MCF 10A (cell line): ENCODE measurements around the gene FTCD. TPM values are rescaled to one million over a fixed set of nuclear protein-coding genes. Genes with fewer than 3 reads are reported as not detected.

Experiments used
- BruUV-seq: library from RNA; stranded (reverse); fragments of 400-500 nt; replicated peaks from 2 replicates; lab custom pipeline; 2021; lab: Mats Ljungman, UMichigan
- CTCF ChIA-PET: fragments of 300-600 bp; sonication (Branson Sonifier 250); formaldehyde crosslinking; extraction: SDS; loops from one replicate; lab custom pipeline; 2021; ENCODE audit warnings: antibody characterized with exemption, inconsistent platforms; lab: Yijun Ruan, JAX
- POLR2A ChIA-PET: fragments of 300-600, 350-650 bp; sonication (Branson Sonifier 250); formaldehyde crosslinking; extraction: SDS; loops from one replicate; lab custom pipeline; 2020; ENCODE audit warnings: antibody characterized with exemption, inconsistent platforms; lab: Yijun Ruan, JAX
- DNase-seq: peaks from one replicate; pipeline ENCODE4 v3.0.0-alpha.2; 2018; ENCODE audit not compliant: unreplicated experiment
- H3K27ac Mint-ChIP-seq: one replicate; pipeline ENCODE4 v1.8.0; 2022; ENCODE audit warnings: mild to moderate bottlenecking, low read depth, mixed read lengths; ENCODE audit not compliant: unreplicated experiment
- H3K27me3 Mint-ChIP-seq: one replicate; pipeline ENCODE4 v1.8.0; 2022; ENCODE audit warnings: mixed read lengths; ENCODE audit not compliant: insufficient read depth, unreplicated experiment
- H3K36me3 Mint-ChIP-seq: one replicate; pipeline ENCODE4 v1.8.0; 2022; ENCODE audit warnings: mild to moderate bottlenecking, moderate library complexity, mixed read lengths; ENCODE audit not compliant: insufficient read depth, unreplicated experiment
- H3K4me1 Mint-ChIP-seq: one replicate; pipeline ENCODE4 v1.8.0; 2022; ENCODE audit warnings: mixed read lengths; ENCODE audit not compliant: insufficient read depth, unreplicated experiment
- H3K4me3 Mint-ChIP-seq: one replicate; pipeline ENCODE4 v1.8.0; 2022; ENCODE audit warnings: mild to moderate bottlenecking, moderate library complexity, mixed read lengths; ENCODE audit not compliant: unreplicated experiment
- H3K9me3 Mint-ChIP-seq: one replicate; pipeline ENCODE4 v1.8.0; 2022; ENCODE audit warnings: mixed read lengths; ENCODE audit not compliant: unreplicated experiment
- intact Hi-C: fragments of 100-400 bp; cut with micrococcal nuclease; formaldehyde crosslinking; loops from 2 replicates; pipeline ENCODE4 v1.14.1; 2022
- total RNA-seq: library from RNA; stranded (reverse); gene quantifications from 2 replicates; pipeline ENCODE4 v1.2.3, GENCODE V29; 2022
- TF ChIP-seq, protein P1 (sequence below): fragments of 200-600 bp; IDR thresholded peaks from one replicate; pipeline ENCODE4 v1.8.0; 2022; ENCODE audit warnings: antibody characterized with exemption, mild to moderate bottlenecking; ENCODE audit not compliant: unreplicated experiment

FTCD gene
- total RNA-seq, 1 experiment from 2014 or later, result not detected

DNA sequence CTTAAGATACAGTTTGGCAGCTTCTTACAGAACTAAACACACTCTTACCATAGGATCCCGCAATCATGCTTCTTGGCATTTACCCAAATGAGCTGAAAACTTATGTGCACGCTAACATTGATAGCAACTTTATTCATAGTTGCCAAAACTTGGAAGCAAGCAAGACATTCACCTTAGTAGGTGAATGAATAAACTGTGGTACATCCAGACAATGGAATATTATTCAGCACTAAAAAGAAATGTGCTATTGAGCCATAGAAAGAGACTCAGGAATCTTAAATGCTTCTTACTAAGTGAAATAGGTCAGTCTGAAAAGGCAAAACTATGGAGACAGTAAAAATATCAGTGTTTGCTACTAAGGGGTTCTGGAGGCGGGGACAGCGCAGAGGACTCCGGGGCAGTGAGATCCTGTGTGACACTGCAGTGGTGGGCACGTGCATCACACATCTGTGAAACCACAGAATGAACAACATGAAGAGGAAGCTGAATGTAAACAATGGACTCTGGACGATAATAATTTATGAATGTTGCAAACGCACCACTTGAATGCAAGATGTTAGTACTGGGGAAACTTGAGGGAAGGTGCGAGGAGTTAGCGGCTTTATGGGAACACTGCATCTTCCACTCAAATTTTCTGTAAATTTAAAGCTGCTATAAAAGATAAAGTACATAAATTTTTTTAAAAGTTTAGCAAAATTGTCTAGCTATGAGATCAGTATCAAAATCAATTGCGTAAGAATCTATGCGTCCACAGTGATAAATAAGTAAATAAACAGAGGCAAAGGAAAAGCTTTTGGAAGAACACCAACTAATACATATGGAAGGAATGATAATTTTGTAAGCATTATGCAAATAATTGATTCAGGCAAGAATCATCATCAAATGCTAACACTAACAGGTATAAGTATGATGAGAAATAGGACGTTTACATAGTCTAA lies 44.3 kb upstream of the FTCD start:
- H3K36me3 Mint-ChIP-seq, result peaks cover 81% of the 10 kb centered on the region
- no peak overlapping the region for H3K4me3 Mint-ChIP-seq
- no TSS peak for BruUV-seq
- H3K27ac Mint-ChIP-seq, result no peak overlapping the region
- TF ChIP-seq, protein P1, sequence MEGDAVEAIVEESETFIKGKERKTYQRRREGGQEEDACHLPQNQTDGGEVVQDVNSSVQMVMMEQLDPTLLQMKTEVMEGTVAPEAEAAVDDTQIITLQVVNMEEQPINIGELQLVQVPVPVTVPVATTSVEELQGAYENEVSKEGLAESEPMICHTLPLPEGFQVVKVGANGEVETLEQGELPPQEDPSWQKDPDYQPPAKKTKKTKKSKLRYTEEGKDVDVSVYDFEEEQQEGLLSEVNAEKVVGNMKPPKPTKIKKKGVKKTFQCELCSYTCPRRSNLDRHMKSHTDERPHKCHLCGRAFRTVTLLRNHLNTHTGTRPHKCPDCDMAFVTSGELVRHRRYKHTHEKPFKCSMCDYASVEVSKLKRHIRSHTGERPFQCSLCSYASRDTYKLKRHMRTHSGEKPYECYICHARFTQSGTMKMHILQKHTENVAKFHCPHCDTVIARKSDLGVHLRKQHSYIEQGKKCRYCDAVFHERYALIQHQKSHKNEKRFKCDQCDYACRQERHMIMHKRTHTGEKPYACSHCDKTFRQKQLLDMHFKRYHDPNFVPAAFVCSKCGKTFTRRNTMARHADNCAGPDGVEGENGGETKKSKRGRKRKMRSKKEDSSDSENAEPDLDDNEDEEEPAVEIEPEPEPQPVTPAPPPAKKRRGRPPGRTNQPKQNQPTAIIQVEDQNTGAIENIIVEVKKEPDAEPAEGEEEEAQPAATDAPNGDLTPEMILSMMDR, result no peak
- no peaks in the 10 kb centered on the region for H3K4me1 Mint-ChIP-seq
- H3K9me3 Mint-ChIP-seq, result no peaks in the 10 kb centered on the region
- intact Hi-C loops, result no loop called here
- no peak for DNase-seq
- ChIA-PET CTCF (no interaction called here), POLR2A (interaction anchor here (0.6 to 0.7 kb wide), 2 partner anchors 33 to 37 kb away, joined by 3 read pairs; no protein-coding TSS in a partner anchor)
- H3K27me3 Mint-ChIP-seq, result no peaks in the 10 kb centered on the region

DNA sequence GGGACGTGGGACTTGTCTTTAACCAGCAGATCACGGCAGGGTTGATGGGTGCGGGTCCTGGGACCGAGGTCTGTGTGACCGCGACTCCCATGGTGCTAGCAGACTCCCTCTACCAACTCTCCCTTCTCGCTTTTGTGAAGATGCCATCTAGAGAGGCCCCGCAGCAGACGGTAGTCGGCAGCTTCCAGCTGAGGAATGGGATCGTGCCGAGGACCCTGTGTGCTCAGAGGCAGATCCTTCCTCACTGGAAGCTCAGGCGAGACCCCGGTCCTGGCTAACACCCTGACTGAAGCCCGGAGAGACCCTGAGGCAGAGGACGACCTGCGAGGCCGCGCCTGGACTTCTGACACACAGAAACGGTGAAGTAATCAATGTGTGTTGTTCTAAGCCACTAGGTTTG lies 41.4 kb upstream of the FTCD start:
- intact Hi-C loops, result no loop called here
- Mint-ChIP-seq H3K27me3 (no peaks in the 10 kb centered on the region), H3K36me3 (peaks cover 72% of the 10 kb centered on the region), H3K4me3 (no peak overlapping the region), H3K27ac (no peak overlapping the region), H3K9me3 (no peaks in the 10 kb centered on the region), H3K4me1 (no peaks in the 10 kb centered on the region)
- BruUV-seq, result no TSS peak
- POLR2A ChIA-PET, result interaction anchor here (1.9 kb wide), 1 partner anchor 10 kb away, joined by 4 read pairs; no protein-coding TSS in a partner anchor
- CTCF ChIA-PET, result no interaction called here
- DNase-seq, result no peak
- TF ChIP-seq, protein P1, result no peak

DNA sequence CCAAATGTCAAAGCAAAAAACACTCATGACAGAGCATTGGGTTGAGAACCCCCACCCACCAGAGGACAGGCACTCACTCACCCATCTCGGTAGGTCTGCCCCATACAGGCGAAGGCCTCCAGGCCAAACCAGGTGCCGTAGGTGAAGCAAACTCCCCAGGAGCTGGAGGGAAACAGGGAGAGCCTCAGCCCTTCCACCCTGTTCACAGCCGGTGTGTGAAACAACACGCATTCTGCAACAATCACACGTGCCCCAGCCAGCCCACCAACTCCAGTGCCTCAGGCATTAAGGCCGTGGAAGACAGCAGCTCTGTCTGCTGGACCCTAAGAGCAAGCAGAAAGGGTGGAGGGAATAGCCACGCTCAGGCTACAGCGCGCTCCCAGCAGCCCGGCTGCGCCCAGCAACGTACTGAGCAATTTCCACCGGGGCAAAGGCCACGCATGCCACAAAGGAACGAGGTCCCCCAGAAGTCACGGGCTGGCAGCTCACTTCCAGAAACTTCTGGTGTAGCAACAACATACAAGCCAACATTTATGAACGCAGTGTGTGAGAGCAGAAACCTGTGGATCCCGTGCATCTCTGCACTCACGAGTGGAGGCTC lies 40.3 kb upstream of the FTCD start:
- POLR2A ChIA-PET, result no interaction called here
- CTCF ChIA-PET, result no interaction called here
- Mint-ChIP-seq H3K9me3 (no peaks in the 10 kb centered on the region), H3K4me3 (no peak overlapping the region), H3K4me1 (peaks cover 7% of the 10 kb centered on the region), H3K36me3 (peaks cover 68% of the 10 kb centered on the region), H3K27ac (no peak overlapping the region), H3K27me3 (no peaks in the 10 kb centered on the region)
- DNase-seq, result no peak
- TF ChIP-seq, protein P1, result no peak
- no TSS peak for BruUV-seq
- intact Hi-C loops, result no loop called here
